Measurements from ENCODE around the gene SLC22A23.

DNA sequence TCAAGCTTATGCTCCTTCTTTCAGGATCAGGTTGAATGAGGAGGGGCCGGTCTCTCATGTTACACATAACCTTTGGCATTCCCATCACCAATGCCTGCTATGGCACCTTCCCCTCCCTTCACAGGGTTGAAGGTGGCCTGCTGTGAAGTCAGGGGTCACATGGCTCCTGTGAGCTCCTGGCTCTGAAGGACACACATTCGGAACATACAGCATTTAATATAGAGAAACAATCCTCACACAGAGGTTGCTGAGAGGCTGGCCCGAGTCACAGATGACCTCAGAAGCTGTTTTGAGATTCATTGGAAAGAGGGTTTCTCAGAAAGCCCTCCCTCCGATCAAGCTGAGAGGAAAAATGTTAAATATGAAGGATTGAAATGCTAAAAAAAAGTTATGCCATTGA is 116.0 kb downstream of the SLC22A23 start:
- TF ChIP-seq, protein P1, sequence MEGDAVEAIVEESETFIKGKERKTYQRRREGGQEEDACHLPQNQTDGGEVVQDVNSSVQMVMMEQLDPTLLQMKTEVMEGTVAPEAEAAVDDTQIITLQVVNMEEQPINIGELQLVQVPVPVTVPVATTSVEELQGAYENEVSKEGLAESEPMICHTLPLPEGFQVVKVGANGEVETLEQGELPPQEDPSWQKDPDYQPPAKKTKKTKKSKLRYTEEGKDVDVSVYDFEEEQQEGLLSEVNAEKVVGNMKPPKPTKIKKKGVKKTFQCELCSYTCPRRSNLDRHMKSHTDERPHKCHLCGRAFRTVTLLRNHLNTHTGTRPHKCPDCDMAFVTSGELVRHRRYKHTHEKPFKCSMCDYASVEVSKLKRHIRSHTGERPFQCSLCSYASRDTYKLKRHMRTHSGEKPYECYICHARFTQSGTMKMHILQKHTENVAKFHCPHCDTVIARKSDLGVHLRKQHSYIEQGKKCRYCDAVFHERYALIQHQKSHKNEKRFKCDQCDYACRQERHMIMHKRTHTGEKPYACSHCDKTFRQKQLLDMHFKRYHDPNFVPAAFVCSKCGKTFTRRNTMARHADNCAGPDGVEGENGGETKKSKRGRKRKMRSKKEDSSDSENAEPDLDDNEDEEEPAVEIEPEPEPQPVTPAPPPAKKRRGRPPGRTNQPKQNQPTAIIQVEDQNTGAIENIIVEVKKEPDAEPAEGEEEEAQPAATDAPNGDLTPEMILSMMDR (IDR thresholded peaks at IDR 0.05; ENCODE audit: low read length), result no peak
- TF ChIP-seq EZH2phosphoT487 (IDR thresholded peaks at IDR 0.05; ENCODE audit: low read length), result no peak

Measured in MM.1S (cell line).